KMS-11 (cell line): ENCODE data around the gene LRRC40.

Experiments used
- H2AFZ ChIP-seq: fragments of 200-600 bp; sonication (generic); 2 replicates; pipeline ENCODE4 v1.6.1; 2016; ENCODE audit warnings: antibody characterized with exemption, mixed run types, low read depth
- H3K27ac ChIP-seq: fragments of 200-600 bp; sonication (generic); 2 replicates; pipeline ENCODE4 v1.6.1; 2016; ENCODE audit warnings: mild to moderate bottlenecking, mixed run types
- H3K27me3 ChIP-seq: fragments of 200-600 bp; sonication (generic); 2 replicates; pipeline ENCODE4 v1.6.1; 2017; ENCODE audit warnings: mild to moderate bottlenecking, low read depth, mixed run types, moderate library complexity; ENCODE audit not compliant: insufficient read depth
- H3K36me3 ChIP-seq: fragments of 200-600 bp; sonication (generic); 2 replicates; pipeline ENCODE4 v1.6.1; 2017; ENCODE audit warnings: mild to moderate bottlenecking, mixed run types; ENCODE audit not compliant: insufficient read depth
- H3K4me1 ChIP-seq: fragments of 200-600 bp; sonication (generic); 2 replicates; pipeline ENCODE4 v1.6.1; 2016; ENCODE audit warnings: mild to moderate bottlenecking, low read depth, mixed run types; ENCODE audit not compliant: poor library complexity, severe bottlenecking
- H3K4me2 ChIP-seq: fragments of 200-600 bp; sonication (generic); 2 replicates; pipeline ENCODE4 v1.7.0; 2016; ENCODE audit warnings: mild to moderate bottlenecking, mixed run types
- H3K4me3 ChIP-seq: fragments of 200-600 bp; sonication (generic); IDR thresholded peaks from 2 replicates; pipeline ENCODE4 v1.6.1; 2017; ENCODE audit warnings: low read depth, low read length, mixed read lengths; ENCODE audit not compliant: insufficient read depth
- H3K79me2 ChIP-seq: fragments of 200-600 bp; sonication (generic); 2 replicates; pipeline ENCODE4 v1.6.1; 2016; ENCODE audit warnings: low read depth, mixed run types; ENCODE audit not compliant: insufficient read depth
- H3K9ac ChIP-seq: fragments of 200-600 bp; sonication (generic); 2 replicates; pipeline ENCODE4 v1.6.1; 2016; ENCODE audit warnings: mild to moderate bottlenecking, mixed run types
- H4K20me1 ChIP-seq: fragments of 200-600 bp; sonication (generic); 2 replicates; pipeline ENCODE4 v1.6.1; 2016; ENCODE audit warnings: mild to moderate bottlenecking, mixed run types; ENCODE audit not compliant: insufficient read depth
- CTCF ChIP-seq: fragments of 200-600 bp; sonication (generic); conservative IDR thresholded peaks from 2 replicates; pipeline ENCODE4 v1.6.1; 2017; ENCODE audit warnings: low read depth, mild to moderate bottlenecking, antibody characterized with exemption, low read length, moderate library complexity, mixed read lengths

The LRRC40 gene

DNA sequence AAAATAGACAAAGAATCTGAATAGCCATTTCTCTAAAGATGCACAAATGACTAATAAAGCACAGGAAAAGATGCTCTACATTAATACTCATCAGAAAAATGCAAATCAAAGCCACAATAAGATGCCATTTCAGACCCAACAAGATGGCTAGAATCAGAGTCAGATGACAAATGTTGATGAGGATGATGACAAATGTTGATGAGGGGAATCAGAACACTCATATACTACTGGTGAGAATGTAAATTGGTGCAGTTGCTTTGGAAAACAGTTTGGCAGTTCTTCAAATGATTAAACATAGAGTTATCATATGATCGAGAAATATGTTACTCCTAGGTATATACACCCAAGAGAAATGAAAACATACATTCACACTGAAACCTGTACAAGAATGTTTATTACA lies 33.9 kb downstream of the LRRC40 start:
- no peak overlapping the region for H2AFZ ChIP-seq
- no peaks in the 10 kb centered on the region for H3K36me3 ChIP-seq
- no peaks in the 10 kb centered on the region for H4K20me1 ChIP-seq
- H3K4me3 ChIP-seq = no peak overlapping the region
- no peaks in the 10 kb centered on the region for H3K4me1 ChIP-seq
- no peak overlapping the region for H3K4me2 ChIP-seq
- no peaks in the 10 kb centered on the region for H3K27me3 ChIP-seq
- H3K27ac ChIP-seq = no peak overlapping the region
- TF ChIP-seq CTCF = no peak
- H3K79me2 ChIP-seq = no peaks in the 10 kb centered on the region
- no peak overlapping the region for H3K9ac ChIP-seq

DNA sequence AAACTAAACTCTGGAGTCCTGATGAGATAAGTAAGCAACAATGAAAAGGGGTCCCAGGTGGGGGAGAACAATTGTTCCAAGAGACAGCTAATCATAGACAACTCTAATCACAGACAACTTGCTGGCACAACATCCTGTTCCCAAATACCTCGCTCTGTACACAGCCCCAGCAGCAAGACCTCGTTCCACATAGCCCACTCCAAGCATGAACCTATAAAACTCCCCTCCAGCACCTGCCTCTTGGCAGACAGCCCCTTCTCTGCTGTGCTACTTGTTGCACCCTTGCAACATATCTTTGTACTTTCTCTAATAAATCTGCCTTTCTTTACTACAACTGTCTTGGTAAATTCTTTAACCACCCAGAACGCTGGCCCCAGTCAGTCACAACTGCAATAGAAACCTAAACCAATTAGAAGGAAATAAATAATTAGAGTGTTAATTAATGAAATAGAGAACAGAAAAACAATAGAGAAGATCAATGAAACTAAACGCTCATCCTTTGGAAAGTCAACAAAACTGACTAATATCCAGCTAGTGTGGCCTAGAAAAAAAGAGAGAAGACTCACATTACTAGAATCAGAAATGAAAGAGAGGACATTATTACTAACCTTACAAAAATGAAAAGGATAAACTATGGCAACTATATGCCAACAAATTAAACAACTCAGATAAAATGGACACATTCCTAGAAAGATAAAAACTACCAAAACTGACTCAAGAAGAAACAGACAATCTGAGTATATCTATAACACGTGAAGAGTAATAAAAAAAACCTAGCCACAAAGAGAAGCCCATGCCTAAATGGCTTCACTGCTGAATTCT lies 36.1 kb downstream of the LRRC40 start:
- H3K4me1 ChIP-seq = peaks cover 12% of the 10 kb centered on the region
- TF ChIP-seq CTCF = no peak
- H3K4me3 ChIP-seq = no peak overlapping the region
- no peaks in the 10 kb centered on the region for H3K79me2 ChIP-seq
- no peaks in the 10 kb centered on the region for H3K36me3 ChIP-seq
- H2AFZ ChIP-seq = no peak overlapping the region
- H3K4me2 ChIP-seq = no peak overlapping the region
- H3K27me3 ChIP-seq = no peaks in the 10 kb centered on the region
- H4K20me1 ChIP-seq = no peaks in the 10 kb centered on the region
- H3K27ac ChIP-seq = no peak overlapping the region
- no peak overlapping the region for H3K9ac ChIP-seq

DNA sequence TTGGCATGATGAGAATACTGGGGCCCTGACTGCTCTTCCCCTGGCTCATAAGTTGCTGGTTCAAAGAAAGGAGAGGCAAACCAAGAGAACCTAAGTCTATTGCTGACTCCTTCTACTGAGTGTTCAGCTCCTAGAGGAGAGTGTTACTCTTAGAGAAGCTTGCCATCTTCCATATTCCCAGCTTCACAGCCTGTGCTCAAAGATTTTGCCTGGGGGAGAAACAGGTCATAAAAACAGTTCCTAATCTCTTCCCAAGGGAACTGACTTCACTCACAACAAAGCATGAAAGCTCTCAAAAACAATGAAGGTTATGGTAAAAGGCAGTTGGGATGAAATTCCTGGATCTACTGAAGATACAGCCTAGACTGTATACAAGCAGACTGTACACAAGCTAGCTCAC lies 37.1 kb downstream of the LRRC40 start:
- Histone ChIP-seq H3K27ac (no peak overlapping the region), H4K20me1 (no peaks in the 10 kb centered on the region), H3K36me3 (no peaks in the 10 kb centered on the region), H3K79me2 (no peaks in the 10 kb centered on the region), H2AFZ (no peak overlapping the region), H3K4me1 (peaks cover 20% of the 10 kb centered on the region), H3K9ac (no peak overlapping the region), H3K27me3 (no peaks in the 10 kb centered on the region), H3K4me3 (no peak overlapping the region), H3K4me2 (no peak overlapping the region)
- no peak for TF ChIP-seq CTCF

DNA sequence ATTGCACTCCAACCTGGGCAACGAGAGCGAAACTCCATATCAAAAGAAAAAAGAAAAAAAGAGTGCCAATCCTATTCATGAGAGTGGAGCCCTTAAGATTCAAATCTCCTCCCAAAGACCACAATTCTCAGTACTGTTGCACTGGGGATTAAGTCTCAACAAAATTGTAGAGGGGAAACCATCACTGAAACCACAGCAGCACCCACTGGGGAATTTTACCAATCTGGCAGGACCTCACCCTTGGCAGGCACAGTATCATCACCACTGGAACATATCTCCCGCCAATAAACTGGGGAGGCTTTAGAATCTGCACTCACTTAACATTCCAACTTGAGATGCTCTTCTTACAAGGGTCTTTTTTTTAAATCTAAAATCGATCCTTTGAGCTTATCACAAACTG lies 41.0 kb downstream of the LRRC40 start:
- Histone ChIP-seq H3K27me3 (no peaks in the 10 kb centered on the region), H3K4me1 (peaks cover 22% of the 10 kb centered on the region), H3K36me3 (no peaks in the 10 kb centered on the region), H3K4me3 (no peak overlapping the region), H2AFZ (no peak overlapping the region), H3K79me2 (no peaks in the 10 kb centered on the region), H3K4me2 (peak overlapping the region; percentile 39; the same call in 1 of the 2 replicates), H4K20me1 (no peaks in the 10 kb centered on the region), H3K27ac (peak overlapping the region; percentile 48; the same call in 1 of the 2 replicates), H3K9ac (no peak overlapping the region)
- TF ChIP-seq CTCF = no peak
